ENCODE data around the gene OCA2. TPM values are rescaled to one million over a fixed set of nuclear protein-coding genes. Genes with fewer than 3 reads are reported as not detected.

Gene OCA2
- polyA plus RNA-seq, 3 donors, result not detected

GRCh38 chr15:28021281-28022039 lies 77.7 kb downstream of the OCA2 start:
- 46% methylated on average over 11 of the region's 17 CpGs for WGBS (ENCODE audit: insufficient coverage)
- H3K27me3 Mint-ChIP-seq (ENCODE audit: low read depth in 3 of 3), result peaks cover 0 to 4% (median 2%) of the 10 kb centered on the region in 3 donors
- H3K27me3 ChIP-seq (ENCODE audit: control insufficient read depth in 2 of 2, insufficient read depth in 2 of 2, low read length in 2 of 2), result no peaks in the 10 kb centered on the region

GRCh38 chr15:28020644-28021043 lies 78.5 kb downstream of the OCA2 start:
- Histone ChIP-seq H3K9ac (ENCODE audit: insufficient read depth, low read length, poor library complexity, severe bottlenecking) (no peak overlapping the region), H3K27me3 (ENCODE audit: control insufficient read depth in 2 of 2, insufficient read depth in 2 of 2, low read length in 2 of 2) (no peaks in the 10 kb centered on the region), H3K79me2 (ENCODE audit: insufficient read depth, low read length) (no peaks in the 10 kb centered on the region), H3K4me1 (ENCODE audit: control insufficient read depth in 1 of 2, insufficient read depth in 2 of 2, low read length in 2 of 2) (no peaks in the 10 kb centered on the region), H2AFZ (ENCODE audit: insufficient read depth, low read depth, low read length, poor library complexity, severe bottlenecking) (no peak overlapping the region), H3K36me3 (replicated peaks in 1 of 2; ENCODE audit: control insufficient read depth in 1 of 2, insufficient read depth in 2 of 2, low read length in 2 of 2) (no peaks in the 10 kb centered on the region), H3K4me3 (replicated peaks in 1 of 3; ENCODE audit: low read depth in 2 of 3, low read length in 3 of 3) (no peak overlapping the region), H4K20me1 (ENCODE audit: insufficient read depth, low read length) (no peaks in the 10 kb centered on the region), H3K9me3 (replicated peaks in 1 of 2; ENCODE audit: control insufficient read depth in 1 of 2, insufficient read depth in 1 of 2, low read length in 2 of 2) (no peaks in the 10 kb centered on the region), H3K27ac (ENCODE audit: low read depth in 1 of 2, low read length in 2 of 2) (no peak overlapping the region), H3K4me2 (replicated peaks; ENCODE audit: extremely low read depth, low read length, poor library complexity, severe bottlenecking) (no peak overlapping the region)
- Mint-ChIP-seq H3K9me3 (no peaks in the 10 kb centered on the region), H3K4me3 (no peak overlapping the region), H3K27me3 (ENCODE audit: low read depth in 3 of 3) (peaks cover 0 to 4% (median 2%) of the 10 kb centered on the region in 3 donors), H3K4me1 (no peaks in the 10 kb centered on the region), H3K36me3 (no peaks in the 10 kb centered on the region), H3K27ac (no peak overlapping the region)
- intact Hi-C loops (cut with micrococcal nuclease), result no loop called here
- TF ChIP-seq CTCF (IDR thresholded peaks at IDR 0.05), result no peak
- DNase-seq, result no peak
- WGBS (ENCODE audit: insufficient coverage), result 100% methylated on average over 6 of the region's 6 CpGs

More at GRCh38 chr15:28021281-28022039, 77.7 kb downstream of the OCA2 start:
- H3K4me2 ChIP-seq (replicated peaks; ENCODE audit: extremely low read depth, low read length, poor library complexity, severe bottlenecking), result no peak overlapping the region
- intact Hi-C loops (cut with micrococcal nuclease), result no loop called here
- Mint-ChIP-seq H3K4me1 (no peaks in the 10 kb centered on the region), H3K36me3 (no peaks in the 10 kb centered on the region), H3K4me3 (no peak overlapping the region), H3K27ac (no peak overlapping the region), H3K9me3 (peaks cover 0 to 4% (median 0%) of the 10 kb centered on the region in 7 donors)
- no peak overlapping the region for H3K4me3 ChIP-seq (replicated peaks in 1 of 3; ENCODE audit: low read depth in 2 of 3, low read length in 3 of 3)
- no peak for TF ChIP-seq CTCF (IDR thresholded peaks at IDR 0.05)
- no peaks in the 10 kb centered on the region for H4K20me1 ChIP-seq (ENCODE audit: insufficient read depth, low read length)
- no peaks in the 10 kb centered on the region for H3K36me3 ChIP-seq (replicated peaks in 1 of 2; ENCODE audit: control insufficient read depth in 1 of 2, insufficient read depth in 2 of 2, low read length in 2 of 2)
- H3K27ac ChIP-seq (ENCODE audit: low read depth in 1 of 2, low read length in 2 of 2), result no peak overlapping the region
- no peaks in the 10 kb centered on the region for H3K4me1 ChIP-seq (ENCODE audit: control insufficient read depth in 1 of 2, insufficient read depth in 2 of 2, low read length in 2 of 2)
- no peak overlapping the region for H3K9ac ChIP-seq (ENCODE audit: insufficient read depth, low read length, poor library complexity, severe bottlenecking)
- peaks cover 2 to 3% of the 10 kb centered on the region in 2 donors for H3K9me3 ChIP-seq (replicated peaks in 1 of 2; ENCODE audit: control insufficient read depth in 1 of 2, insufficient read depth in 1 of 2, low read length in 2 of 2)
- no peak for DNase-seq
- H2AFZ ChIP-seq (ENCODE audit: insufficient read depth, low read depth, low read length, poor library complexity, severe bottlenecking), result no peak overlapping the region
- no peaks in the 10 kb centered on the region for H3K79me2 ChIP-seq (ENCODE audit: insufficient read depth, low read length)
